Ovary (tissue), 9 donors: ENCODE results near the gene JUNB. TPM values are rescaled to one million over a fixed set of nuclear protein-coding genes. Genes with fewer than 3 reads are reported as not detected.

ENCODE experiments used
- DNase-seq, 5 donors: peaks; one replicate each; pipeline ENCODE4 v3.0.0-alpha.2; 2019 to 2020
- H3K27ac ChIP-seq, 2 donors: fragments of 200-600 bp; one replicate each; pipeline versions ENCODE4 v1.5.1 to v1.8.0; 2019 to 2022
- H3K27me3 ChIP-seq: fragments of 200-600 bp; one replicate; pipeline ENCODE4 v1.8.0; 2022
- H3K36me3 ChIP-seq: fragments of 200-600 bp; sonication (generic); one replicate; pipeline ENCODE4 v1.5.1; 2019
- H3K4me1 ChIP-seq: one replicate; pipeline ENCODE4 v1.8.1; 2013; ENCODE audit warnings: mild to moderate bottlenecking, moderate library complexity; ENCODE audit not compliant: insufficient read depth
- H3K4me3 ChIP-seq: fragments of 200-600 bp; sonication (generic); one replicate; pipeline ENCODE4 v1.5.1; 2017
- H3K9me3 ChIP-seq, 2 donors: fragments of 200-600 bp in 1 of 2; sonication (generic) in 1 of 2; one replicate each; pipeline versions ENCODE4 v1.5.1 to v1.8.1; 2013 to 2019; ENCODE audit warnings: mild to moderate bottlenecking in 1 of 2, moderate library complexity in 1 of 2
- CTCF ChIP-seq, 3 donors: fragments of 450-650 bp in 2 of 3; fragments of 200-600 bp in 1 of 3; IDR thresholded peaks; one replicate each; pipeline versions ENCODE4 v1.5.1 to v1.8.0; 2016 to 2022; ENCODE audit warnings: antibody characterized with exemption in 3 of 3, mild to moderate bottlenecking in 1 of 3
- EP300 ChIP-seq: sonication (generic); formaldehyde crosslinking; IDR thresholded peaks from one replicate; pipeline ENCODE4 v1.6.1; 2017; ENCODE audit warnings: antibody characterized with exemption
- POLR2A ChIP-seq: fragments of 450-650 bp; IDR thresholded peaks from one replicate; pipeline ENCODE4 v1.6.1; 2017; ENCODE audit warnings: antibody characterized with exemption, mild to moderate bottlenecking, moderate library complexity
- WGBS, 3 donors: extraction: QIAGEN DNeasy Blood & Tissue Kit in 1 of 3; methylation state at CpG; one replicate each; pipeline versions ENCODE4 v1.1.5 to v1.1.7; 2013 to 2017; 5-methylcytosine and 5-hydroxymethylcytosine counted together
- intact Hi-C, 4 donors: fragments of 100-400 bp; cut with DNase I; formaldehyde crosslinking; loops; one replicate each; pipeline versions ENCODE4 v1.11.0 to v1.15.1; 2022 to 2023
- microRNA-seq, 3 donors: library from miRNA; unstranded; fragments of <30 nt; microRNA quantifications; one replicate each; pipeline versions ENCODE4 to v1.2.0, GENCODE V29; 2019 to 2020
- polyA plus RNA-seq, 2 donors: library from polyadenylated mRNA; stranded (reverse); fragments of 200-250 nt in 1 of 2; fragments of 350-450 nt in 1 of 2; fragmentation: Illumina TruSeq in 1 of 2; extraction: RNeasy Lipid Tissue Mini Kit (QIAGEN cat#74804) in 1 of 2; gene quantifications; one replicate each; pipeline ENCODE4 v1.2.3, GENCODE V29; 2013 to 2014
- small RNA-seq: library from RNA; depleted of rRNA; stranded (forward); fragments of <200 nt; gene quantifications from one replicate; pipeline ENCODE3, GENCODE V24; 2016
- total RNA-seq, 7 donors: library from RNA; depleted of rRNA in 2 of 7; stranded (reverse); fragments of >200 nt in 2 of 7; fragmentation: NEBNext Ultra II Directional in 3 of 7; extraction: Animal tissue kit (Norgen Biotek cat#: 25700) in 3 of 7; gene quantifications; one replicate each; pipeline versions ENCODE4 v1.1.0 to v1.2.4, GENCODE V29; 2016 to 2023
- donor health status: DM: no; HTN: no; CAD: no; lungs with moderate emphysema.
- donor health status: DM: no; HTN: no; CAD: no.
- donor health status: Bipolar disorder and iron deficiency.
- donor health status: DM: yes; HTN: yes; CAD: no.
- donor health status: DM: no; HTN: no; CAD: no.
- donor health status: DM: yes; HTN: yes; CAD: no.

Gene JUNB
- total and polyA plus RNA-seq, 9 donors: 6.8 to 3,039 (median 413) TPM

- peaks cover 8% of the 10 kb centered on the region for H3K27me3 ChIP-seq
- intact Hi-C loops: no loop called here
- no peak for TF ChIP-seq POLR2A
- no peak for TF ChIP-seq EP300
- TF ChIP-seq CTCF (IDR thresholded peaks at IDR 0.05): no peak
Measured at GRCh38 chr19:12841094-12841493, 49.8 kb downstream of the JUNB start.

DNA sequence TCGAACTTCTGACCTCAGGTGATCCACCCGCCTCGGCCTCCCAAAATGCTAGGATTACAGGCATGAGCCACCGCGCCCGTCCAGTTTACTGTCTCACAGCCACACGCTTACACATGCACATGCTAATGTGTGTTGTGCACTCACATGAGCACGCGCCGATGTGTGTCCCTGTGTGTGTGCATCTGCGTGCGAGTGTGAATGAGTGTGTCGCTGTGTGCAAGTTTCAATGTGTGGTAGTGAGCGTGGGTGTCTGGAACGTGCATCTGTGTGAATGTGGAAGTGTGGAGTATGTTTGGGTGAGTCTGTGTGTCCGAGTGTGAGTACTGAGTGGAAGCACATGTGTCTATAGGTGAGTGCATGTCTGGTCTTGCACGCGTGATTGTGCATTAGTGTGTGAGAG lies 51.2 kb downstream of the JUNB start:
- intact Hi-C loops: no loop called here

More at GRCh38 chr19:12841094-12841493, 49.8 kb downstream of the JUNB start:
- WGBS, 3 donors: 1 to 4% (median 1%) methylated on average over 29 of the region's 29 CpGs
- H3K4me1 ChIP-seq: peaks cover 5% of the 10 kb centered on the region
- no peak for DNase-seq
- H3K4me3 ChIP-seq: no peak overlapping the region
- H3K27ac ChIP-seq: no peak overlapping the region
- no peaks in the 10 kb centered on the region for H3K36me3 ChIP-seq
- H3K9me3 ChIP-seq: no peaks in the 10 kb centered on the region

More for the DNA sequence above, 51.2 kb downstream of the JUNB start:
- 89 to 92% (median 90%) methylated on average over 18 of the region's 18 CpGs for WGBS, 3 donors
- no peak for DNase-seq
- Histone ChIP-seq H3K4me3 (no peak overlapping the region), H3K27me3 (peaks cover 8% of the 10 kb centered on the region), H3K27ac (no peak overlapping the region), H3K9me3 (no peaks in the 10 kb centered on the region), H3K4me1 (peaks cover 5% of the 10 kb centered on the region), H3K36me3 (no peaks in the 10 kb centered on the region)
- no peak for TF ChIP-seq EP300
- TF ChIP-seq CTCF (IDR thresholded peaks at IDR 0.05): no peak
- no peak for TF ChIP-seq POLR2A

Small RNA genes lying within 50 kb of the gene (microRNA-seq; reads per million reads assigned to microRNA genes)
- 0 reads per million in 3 donors for gene MIR5684

Small RNA genes lying within 50 kb of the gene (small RNA-seq; reads per million reads assigned to genes)
- gene MIR5684: not detected

Other genes with a start within 250 kb of the JUNB start
- gene ZNF564, start 240.0 kb upstream of the JUNB start, total RNA-seq: 10 to 100 TPM in 6 of 7 donors, 1 to 10 TPM in 1; 7.9 to 23.2 (median 16.6) TPM
- gene ZNF564, start 240.0 kb upstream of the JUNB start, polyA plus RNA-seq: 1 to 10 TPM; 7.2 to 8.8 TPM
- 10 to 100 TPM in 1 of 7 donors, 1 to 10 TPM in 6; 5.3 to 12.5 (median 7.2) TPM for gene ZNF490, start 180.7 kb upstream of the JUNB start, total RNA-seq
- gene ZNF490, start 180.7 kb upstream of the JUNB start, polyA plus RNA-seq: 1 to 10 TPM in 1 of 2 donors, under 1 TPM in 1; 0.98 to 3.7 TPM
- gene ZNF791, start 180.6 kb upstream of the JUNB start, total RNA-seq: 10 to 100 TPM; 16.4 to 44.3 (median 35.2) TPM
- 10 to 100 TPM; 13.6 to 21.7 TPM for gene ZNF791, start 180.6 kb upstream of the JUNB start, polyA plus RNA-seq
- gene MAN2B1, start 124.7 kb upstream of the JUNB start, total RNA-seq: 10 to 100 TPM; 17.8 to 63.7 (median 49.8) TPM
- gene MAN2B1, start 124.7 kb upstream of the JUNB start, polyA plus RNA-seq: 10 to 100 TPM; 23.5 to 35.0 TPM
- gene WDR83, start 124.7 kb upstream of the JUNB start, total RNA-seq: 10 to 100 TPM; 10.5 to 15.1 (median 11.9) TPM
- 10 to 100 TPM in 1 of 2 donors, 1 to 10 TPM in 1; 2.8 to 16.3 TPM for gene WDR83, start 124.7 kb upstream of the JUNB start, polyA plus RNA-seq
- gene DHPS, start 109.6 kb upstream of the JUNB start, total RNA-seq: 100 to 1,000 TPM in 1 of 7 donors, 10 to 100 TPM in 6; 63.7 to 147 (median 89.7) TPM
- gene DHPS, start 109.6 kb upstream of the JUNB start, polyA plus RNA-seq: 10 to 100 TPM; 72.8 to 92.7 TPM
- gene GNG14, start 103.5 kb upstream of the JUNB start, total RNA-seq: not detected
- gene GNG14, start 103.5 kb upstream of the JUNB start, polyA plus RNA-seq: not detected
- gene FBXW9, start 94.9 kb upstream of the JUNB start, total RNA-seq: 10 to 100 TPM in 1 of 7 donors, 1 to 10 TPM in 6; 3.5 to 14.8 (median 5.2) TPM
- 1 to 10 TPM in 1 of 2 donors, under 1 TPM in 1; 0.37 to 6.8 TPM for gene FBXW9, start 94.9 kb upstream of the JUNB start, polyA plus RNA-seq
- 100 to 1,000 TPM in 2 of 7 donors, 10 to 100 TPM in 5; 42.1 to 109 (median 89.9) TPM for gene TNPO2, start 67.6 kb upstream of the JUNB start, total RNA-seq
- 10 to 100 TPM; 41.5 to 51.6 TPM for gene TNPO2, start 67.6 kb upstream of the JUNB start, polyA plus RNA-seq
- gene TRIR, start 56.8 kb upstream of the JUNB start, total RNA-seq: 100 to 1,000 TPM; 134 to 476 (median 186) TPM
- 100 to 1,000 TPM; 243 to 288 TPM for gene TRIR, start 56.8 kb upstream of the JUNB start, polyA plus RNA-seq
- 10 to 100 TPM; 26.2 to 59.0 (median 47.7) TPM for gene GET3, start 54.0 kb upstream of the JUNB start, total RNA-seq
- 10 to 100 TPM; 42.6 to 68.1 TPM for gene GET3, start 54.0 kb upstream of the JUNB start, polyA plus RNA-seq
- not detected for gene BEST2, start 39.7 kb upstream of the JUNB start, total RNA-seq
- gene BEST2, start 39.7 kb upstream of the JUNB start, polyA plus RNA-seq: not detected
- gene HOOK2, start 15.9 kb upstream of the JUNB start, total RNA-seq: 10 to 100 TPM; 24.9 to 52.2 (median 27.9) TPM
- 10 to 100 TPM; 12.2 to 23.5 TPM for gene HOOK2, start 15.9 kb upstream of the JUNB start, polyA plus RNA-seq
- 100 to 1,000 TPM; 191 to 321 (median 263) TPM for gene PRDX2, start 10.3 kb downstream of the JUNB start, total RNA-seq
- 100 to 1,000 TPM in 1 of 2 donors, 10 to 100 TPM in 1; 98.3 to 237 TPM for gene PRDX2, start 10.3 kb downstream of the JUNB start, polyA plus RNA-seq
- 1 to 10 TPM in 5 of 7 donors, under 1 TPM in 1, not detected in 1; 0.71 to 5.4 (median 2.6) TPM for gene THSD8, start 10.6 kb downstream of the JUNB start, total RNA-seq
- gene THSD8, start 10.6 kb downstream of the JUNB start, polyA plus RNA-seq: 1 to 10 TPM; 1.4 to 7.2 TPM
- gene RNASEH2A, start 15.1 kb downstream of the JUNB start, total RNA-seq: 10 to 100 TPM in 1 of 7 donors, 1 to 10 TPM in 6; 1.2 to 12.2 (median 7.7) TPM
- 1 to 10 TPM; 1.6 to 8.0 TPM for gene RNASEH2A, start 15.1 kb downstream of the JUNB start, polyA plus RNA-seq
- gene RTBDN, start 43.1 kb downstream of the JUNB start, total RNA-seq: not detected
- not detected for gene RTBDN, start 43.1 kb downstream of the JUNB start, polyA plus RNA-seq
- 1 to 10 TPM in 4 of 7 donors, under 1 TPM in 3; 0.25 to 1.4 (median 1.1) TPM for gene MAST1, start 47.0 kb downstream of the JUNB start, total RNA-seq
- gene MAST1, start 47.0 kb downstream of the JUNB start, polyA plus RNA-seq: 1 to 10 TPM in 1 of 2 donors, under 1 TPM in 1; 0.40 to 2.4 TPM
- gene DNASE2, start 90.0 kb downstream of the JUNB start, total RNA-seq: 10 to 100 TPM; 20.9 to 35.8 (median 26.5) TPM
- gene DNASE2, start 90.0 kb downstream of the JUNB start, polyA plus RNA-seq: 10 to 100 TPM; 43.1 to 54.2 TPM
- under 1 TPM in 1 of 7 donors, not detected in 6; 0.13 TPM for gene KLF1, start 95.7 kb downstream of the JUNB start, total RNA-seq
- gene KLF1, start 95.7 kb downstream of the JUNB start, polyA plus RNA-seq: not detected
- gene GCDH, start 99.7 kb downstream of the JUNB start, total RNA-seq: 10 to 100 TPM; 17.7 to 36.3 (median 28.4) TPM
- 10 to 100 TPM; 11.9 to 35.3 TPM for gene GCDH, start 99.7 kb downstream of the JUNB start, polyA plus RNA-seq
- gene SYCE2, start 127.8 kb downstream of the JUNB start, total RNA-seq: 1 to 10 TPM in 1 of 7 donors, under 1 TPM in 4, not detected in 2; 0.23 to 1.6 (median 0.56) TPM
- under 1 TPM; 0.17 to 0.20 TPM for gene SYCE2, start 127.8 kb downstream of the JUNB start, polyA plus RNA-seq
- 10 to 100 TPM; 21.9 to 50.2 (median 43.9) TPM for gene FARSA, start 142.2 kb downstream of the JUNB start, total RNA-seq
- gene FARSA, start 142.2 kb downstream of the JUNB start, polyA plus RNA-seq: 10 to 100 TPM in 1 of 2 donors, 1 to 10 TPM in 1; 8.0 to 25.1 TPM
- 100 to 1,000 TPM; 211 to 803 (median 450) TPM for gene CALR, start 147.1 kb downstream of the JUNB start, total RNA-seq
- 1,000 to 10,000 TPM in 1 of 2 donors, 100 to 1,000 TPM in 1; 279 to 1,094 TPM for gene CALR, start 147.1 kb downstream of the JUNB start, polyA plus RNA-seq
- gene RAD23A, start 154.4 kb downstream of the JUNB start, total RNA-seq: 10 to 100 TPM; 61.2 to 94.0 (median 93.7) TPM
- gene RAD23A, start 154.4 kb downstream of the JUNB start, polyA plus RNA-seq: 10 to 100 TPM; 75.8 to 77.2 TPM
- 10 to 100 TPM; 15.7 to 57.7 (median 19.1) TPM for gene GADD45GIP1, start 165.7 kb downstream of the JUNB start, total RNA-seq
- 10 to 100 TPM in 1 of 2 donors, 1 to 10 TPM in 1; 1.8 to 25.6 TPM for gene GADD45GIP1, start 165.7 kb downstream of the JUNB start, polyA plus RNA-seq
- gene DAND5, start 178.1 kb downstream of the JUNB start, total RNA-seq: under 1 TPM in 2 of 7 donors, not detected in 5; 0.11 to 0.15 TPM
- gene DAND5, start 178.1 kb downstream of the JUNB start, polyA plus RNA-seq: not detected
- gene NFIX, start 204.0 kb downstream of the JUNB start, total RNA-seq: 100 to 1,000 TPM in 5 of 7 donors, 10 to 100 TPM in 2; 30.3 to 256 (median 223) TPM
- gene NFIX, start 204.0 kb downstream of the JUNB start, polyA plus RNA-seq: 10 to 100 TPM; 76.9 to 82.2 TPM